Mucosa of descending colon (tissue), 3 donors: ENCODE results near the gene SDC3. TPM values are rescaled to one million over a fixed set of nuclear protein-coding genes. Genes with fewer than 3 reads are reported as not detected.

Experiments
- ATAC-seq: fragments of 200-7000 bp; cut with Tn5 transposase; one replicate; pipeline ENCODE4 v1.9.1; 2020; ENCODE audit warnings: mild to moderate bottlenecking, moderate library complexity
- DNase-seq, 3 donors: peaks; one replicate each; pipeline ENCODE4 v3.0.0-alpha.2; 2020
- H3K36me3 ChIP-seq: fragments of 200-600 bp; one replicate; pipeline ENCODE4 v1.8.0; 2021; ENCODE audit warnings: low read depth, mild to moderate bottlenecking
- H3K4me1 ChIP-seq: fragments of 200-600 bp; one replicate; pipeline ENCODE4 v1.8.0; 2021; ENCODE audit warnings: low read depth, mild to moderate bottlenecking
- H3K4me3 ChIP-seq: fragments of 200-600 bp; one replicate; pipeline ENCODE4 v1.8.0; 2021; ENCODE audit warnings: mild to moderate bottlenecking
- H3K9me3 ChIP-seq: fragments of 200-600 bp; one replicate; pipeline ENCODE4 v1.8.0; 2021; ENCODE audit warnings: mild to moderate bottlenecking
- CTCF ChIP-seq: fragments of 200-600 bp; IDR thresholded peaks from one replicate; pipeline ENCODE4 v1.8.0; 2022; ENCODE audit warnings: antibody characterized with exemption, mild to moderate bottlenecking
- intact Hi-C, 2 donors: fragments of 100-400 bp; cut with DNase I in 1 of 2; cut with micrococcal nuclease in 1 of 2; formaldehyde crosslinking; loops; one replicate each; pipeline versions ENCODE4 v1.11.0 to v1.11.1; 2022; cut with DNase I, micrococcal nuclease
- total RNA-seq, 3 donors: library from RNA; stranded (reverse); fragmentation: NEBNext Ultra II Directional in 2 of 3; extraction: Animal tissue kit (Norgen Biotek cat#: 25700) in 2 of 3; gene quantifications; one replicate each; pipeline versions ENCODE4 v1.2.1 to v1.2.4, GENCODE V29; 2021 to 2023
- donor health status: DM: no; HTN: no; CAD: no; lungs with moderate emphysema.
- donor health status: DM: no; HTN: no; CAD: no.
- donor health status: DM: no; HTN: yes; CAD: no.

SDC3 gene
- total RNA-seq, 3 donors from 2014 or later, result 9.8 to 81.6 (median 17.2) TPM

GRCh38 chr1:30830537-30830936 lies 78.0 kb downstream of the SDC3 start:
- TF ChIP-seq CTCF, result no peak
- DNase-seq (no peak), ATAC-seq (no peak)
- Histone ChIP-seq H3K4me3 (no peak overlapping the region), H3K36me3 (no peaks in the 10 kb centered on the region), H3K4me1 (no peaks in the 10 kb centered on the region), H3K9me3 (no peaks in the 10 kb centered on the region)
- intact Hi-C loops, result no loop called here

GRCh38 chr1:30829889-30830288 lies 78.7 kb downstream of the SDC3 start:
- intact Hi-C loops, result no loop called here
- Histone ChIP-seq H3K4me3 (no peak overlapping the region), H3K36me3 (no peaks in the 10 kb centered on the region), H3K9me3 (no peaks in the 10 kb centered on the region), H3K4me1 (no peaks in the 10 kb centered on the region)
- ATAC-seq (no peak), DNase-seq (no peak)
- no peak for TF ChIP-seq CTCF

- H3K4me3 ChIP-seq, result no peak overlapping the region
- peaks cover 16% of the 10 kb centered on the region for H3K4me1 ChIP-seq
- H3K36me3 ChIP-seq, result no peaks in the 10 kb centered on the region
- no peak for DNase-seq
- intact Hi-C loops, result no loop called here
- no peak for TF ChIP-seq CTCF
- H3K9me3 ChIP-seq, result no peaks in the 10 kb centered on the region
- ATAC-seq, result no peak
Measured at GRCh38 chr1:30824736-30825429, 83.7 kb downstream of the SDC3 start.

GRCh38 chr1:30823969-30824735 lies 84.4 kb downstream of the SDC3 start:
- Histone ChIP-seq H3K9me3 (no peaks in the 10 kb centered on the region), H3K4me1 (peaks cover 16% of the 10 kb centered on the region), H3K36me3 (no peaks in the 10 kb centered on the region), H3K4me3 (no peak overlapping the region)
- ATAC-seq (peak; percentile 93), DNase-seq (peak; percentile 89 to 94 (median 92))
- no peak for TF ChIP-seq CTCF
- intact Hi-C loops, result no loop called here

GRCh38 chr1:30823627-30823968 lies 85.0 kb downstream of the SDC3 start:
- H3K4me3 ChIP-seq, result no peak overlapping the region
- ATAC-seq (no peak), DNase-seq (no peak)
- intact Hi-C loops, result no loop called here
- peaks cover 16% of the 10 kb centered on the region for H3K4me1 ChIP-seq
- no peak for TF ChIP-seq CTCF
- H3K36me3 ChIP-seq, result no peaks in the 10 kb centered on the region
- H3K9me3 ChIP-seq, result no peaks in the 10 kb centered on the region
